ENCODE results near the gene TAF1. TPM values are rescaled to one million over a fixed set of nuclear protein-coding genes. Genes with fewer than 3 reads are reported as not detected.

Gene TAF1
- total RNA-seq, 4 donors from 2014 or later = 36.0 to 59.4 (median 48.8) TPM

- no peak for DNase-seq
- intact Hi-C loops (cut with DNase I) = no loop called here
- Histone ChIP-seq H3K9me3 (no peaks in the 10 kb centered on the region), H3K27ac (no peak overlapping the region), H3K36me3 (peaks cover 12 to 44% of the 10 kb centered on the region in 2 donors), H3K4me1 (no peaks in the 10 kb centered on the region), H3K27me3 (no peaks in the 10 kb centered on the region), H3K4me3 (replicated peaks in 1 of 3) (no peak overlapping the region)
- no peak for TF ChIP-seq CTCF (IDR thresholded peaks at IDR 0.05)
- TF ChIP-seq POLR2A (IDR thresholded peaks at IDR 0.05) = no peak
Observed at GRCh38 chrX:71464968-71465367, 98.8 kb downstream of the TAF1 start.

GRCh38 chrX:71466979-71467523, 100.9 kb downstream of the TAF1 start:
- intact Hi-C loops (cut with DNase I) = no loop called here
- no peak for DNase-seq
- no peaks in the 10 kb centered on the region for H3K9me3 ChIP-seq
- WGBS, 2 donors = 72 to 73% methylated on average over 5 of the region's 5 CpGs
- H3K4me1 ChIP-seq = no peaks in the 10 kb centered on the region
- H3K36me3 ChIP-seq = peaks cover 0 to 27% of the 10 kb centered on the region in 2 donors
- no peak overlapping the region for H3K4me3 ChIP-seq (replicated peaks in 1 of 3)
- H3K27me3 ChIP-seq = no peaks in the 10 kb centered on the region
- H3K27ac ChIP-seq = no peak overlapping the region
- no peak for TF ChIP-seq CTCF (IDR thresholded peaks at IDR 0.05)

GRCh38 chrX:71475785-71476540, 109.8 kb downstream of the TAF1 start:
- no peaks in the 10 kb centered on the region for H3K4me1 ChIP-seq
- no peak for DNase-seq
- no peaks in the 10 kb centered on the region for H3K9me3 ChIP-seq
- 85 to 87% methylated on average over 8 of the region's 8 CpGs for WGBS, 2 donors
- H3K4me3 ChIP-seq (replicated peaks in 1 of 3) = no peak overlapping the region
- H3K36me3 ChIP-seq = no peaks in the 10 kb centered on the region
- H3K27ac ChIP-seq = no peak overlapping the region
- TF ChIP-seq POLR2A (IDR thresholded peaks at IDR 0.05) (no peak), CTCF (IDR thresholded peaks at IDR 0.05) (no peak)
- intact Hi-C loops (cut with DNase I) = no loop called here
- H3K27me3 ChIP-seq = no peaks in the 10 kb centered on the region

GRCh38 chrX:71482228-71482958, 116.2 kb downstream of the TAF1 start:
- no peak for TF ChIP-seq CTCF (IDR thresholded peaks at IDR 0.05)
- no peak for TF ChIP-seq POLR2A (IDR thresholded peaks at IDR 0.05)
- no peak overlapping the region for H3K27ac ChIP-seq
- H3K9me3 ChIP-seq = no peaks in the 10 kb centered on the region
- no peak overlapping the region for H3K4me3 ChIP-seq (replicated peaks in 1 of 3)
- H3K4me1 ChIP-seq = no peaks in the 10 kb centered on the region
- H3K27me3 ChIP-seq = no peaks in the 10 kb centered on the region
- no peak for DNase-seq
- intact Hi-C loops (cut with DNase I) = no loop called here
- 92 to 94% methylated on average over 4 of the region's 4 CpGs for WGBS, 2 donors
- H3K36me3 ChIP-seq = no peaks in the 10 kb centered on the region

- DNase-seq = no peak
- no peak overlapping the region for H3K27ac ChIP-seq
- intact Hi-C loops (cut with DNase I) = no loop called here
- no peak overlapping the region for H3K4me3 ChIP-seq (replicated peaks in 1 of 3)
- no peaks in the 10 kb centered on the region for H3K9me3 ChIP-seq
- H3K4me1 ChIP-seq = no peaks in the 10 kb centered on the region
- H3K36me3 ChIP-seq = no peaks in the 10 kb centered on the region
- H3K27me3 ChIP-seq = no peaks in the 10 kb centered on the region
- TF ChIP-seq POLR2A (IDR thresholded peaks at IDR 0.05) (no peak), CTCF (IDR thresholded peaks at IDR 0.05) (no peak)
Observed at GRCh38 chrX:71487814-71488213, 121.7 kb downstream of the TAF1 start.
